A549 (cell line): ENCODE measurements around the gene PSMD2. TPM values are rescaled to one million over a fixed set of nuclear protein-coding genes. Genes with fewer than 3 reads are reported as not detected.

Experiments used
- ATAC-seq, 2 experiments: fragments of 200-7000 bp in 1 of 2; fragments of >200 bp in 1 of 2; cut with Nextera tagmentation in 1 of 2; cut with Tn5 transposase in 1 of 2; 3 replicates each; pipeline versions ENCODE4 v1.8.0 to v1.9.1; 2018 to 2020; ENCODE audit warnings: mild to moderate bottlenecking in 1 of 2, moderate library complexity in 1 of 2
- CTCF ChIA-PET: fragments of 300-600 bp; sonication (Branson Sonifier 250); formaldehyde crosslinking; extraction: SDS; loops from one replicate; lab custom pipeline; 2021; ENCODE audit warnings: antibody characterized with exemption, inconsistent platforms; lab: Yijun Ruan, JAX
- POLR2A ChIA-PET: fragments of 350-600 bp; formaldehyde crosslinking; extraction: SDS; loops from one replicate; lab custom pipeline; 2021; ENCODE audit warnings: antibody characterized with exemption, inconsistent platforms; lab: Yijun Ruan, JAX
- DNase-seq, 2 experiments: peaks; one replicate each; pipeline versions ENCODE4 v3.0.0 to v3.0.0-alpha.2; 2011 to 2016; ENCODE audit warnings: low read depth in 1 of 2, low spot score in 1 of 2
- FAIRE-seq: peaks from 2 replicates; lab custom pipeline; 2011; peaks lifted over from hg19 to GRCh38; lab: Jason Lieb, UNC
- H3K27ac ChIP-seq, 2 experiments: fragments of >200 bp; sonication (Bioruptor Twin); formaldehyde crosslinking; 3 replicates each; pipeline ENCODE4 v1.5.1; 2016 to 2017
- H3K4me1 ChIP-seq: fragments of >200 bp; sonication (Bioruptor Twin); formaldehyde crosslinking; 3 replicates; pipeline ENCODE4 v1.6.1; 2016
- H3K4me2 ChIP-seq: fragments of >200 bp; sonication (Bioruptor Twin); formaldehyde crosslinking; 3 replicates; pipeline ENCODE4 v1.6.1; 2016
- H3K4me3 ChIP-seq: fragments of >200 bp; sonication (Bioruptor Twin); formaldehyde crosslinking; 3 replicates; pipeline ENCODE4 v1.5.1; 2016
- H3K9me3 ChIP-seq: fragments of >200 bp; sonication (Bioruptor Twin); formaldehyde crosslinking; 3 replicates; pipeline ENCODE4 v1.6.1; 2016
- BHLHE40 ChIP-seq: IDR thresholded peaks from 2 replicates; pipeline ENCODE4 v1.6.1; 2012; ENCODE audit warnings: low read depth, low read length, inconsistent platforms
- CHD2 ChIP-seq: fragments of 150-350 bp; IDR thresholded peaks from 2 replicates; pipeline ENCODE4 v1.6.1; 2014; ENCODE audit warnings: low read length; ENCODE audit not compliant: partially characterized antibody
- CHD4 ChIP-seq: fragments of 200-600 bp; sonication (generic); IDR thresholded peaks from 2 replicates; pipeline ENCODE4 v1.6.1; 2016; ENCODE audit warnings: antibody characterized with exemption, mild to moderate bottlenecking, borderline replicate concordance
- EHMT2 ChIP-seq: fragments of 200-600 bp; sonication (generic); IDR thresholded peaks from 2 replicates; pipeline ENCODE4 v1.6.1; 2016; ENCODE audit warnings: antibody characterized with exemption, low read depth, mild to moderate bottlenecking, moderate library complexity
- ESRRA ChIP-seq: fragments of 150-350 bp; IDR thresholded peaks from 2 replicates; pipeline ENCODE4 v1.6.1; 2014; ENCODE audit warnings: mild to moderate bottlenecking, low read length, borderline replicate concordance
- FOSB ChIP-seq: fragments of 250-450 bp; sonication (Bioruptor Pico); IDR thresholded peaks from 2 replicates; pipeline ENCODE4 v1.5.0; 2020; ENCODE audit warnings: mild to moderate bottlenecking, moderate library complexity
- FOSL2 ChIP-seq, 2 experiments: fragments of 450-650 bp in 1 of 2; fragments of >200 bp in 1 of 2; sonication (Bioruptor Twin) in 1 of 2; formaldehyde crosslinking; IDR thresholded peaks; 2 replicates each; pipeline versions ENCODE4 v1.5.0 to v1.6.1; 2016 to 2020; ENCODE audit warnings: mild to moderate bottlenecking in 1 of 2, moderate library complexity in 1 of 2
- GATA3 ChIP-seq: IDR thresholded peaks from 2 replicates; pipeline ENCODE4 v1.6.1; 2012; ENCODE audit warnings: borderline replicate concordance
- HDAC2 ChIP-seq: fragments of 200-600 bp; sonication (generic); IDR thresholded peaks from 2 replicates; pipeline ENCODE4 v1.6.1; 2016
- HOXB5 ChIP-seq: fragments of 250-450 bp; sonication (Bioruptor Pico); IDR thresholded peaks from 2 replicates; pipeline ENCODE4 v1.5.0; 2020; ENCODE audit warnings: mild to moderate bottlenecking, moderate library complexity
- JUN ChIP-seq, 2 experiments: fragments of >200 bp; sonication (Bioruptor Twin); formaldehyde crosslinking; IDR thresholded peaks; 2 replicates in 1 of 2; 3 replicates in 1 of 2; pipeline ENCODE4 v1.6.1; 2016 to 2017
- MAFK ChIP-seq: fragments of 450-650 bp; IDR thresholded peaks from 2 replicates; pipeline ENCODE4 v1.6.1; 2014; ENCODE audit not compliant: partially characterized antibody
- NFE2L2 ChIP-seq: fragments of 150-350 bp; conservative IDR thresholded peaks from 2 replicates; pipeline ENCODE4 v1.6.1; 2014; ENCODE audit warnings: low read length
- PHF8 ChIP-seq: fragments of 200-600 bp; sonication (generic); IDR thresholded peaks from 2 replicates; pipeline ENCODE4 v1.6.1; 2016; ENCODE audit warnings: low read depth, mild to moderate bottlenecking, antibody characterized with exemption, moderate library complexity, borderline replicate concordance
- RAD21 ChIP-seq, 2 experiments: fragments of >200 bp in 1 of 2; sonication (Bioruptor Twin) in 1 of 2; formaldehyde crosslinking in 1 of 2; IDR thresholded peaks in 1 of 2; conservative IDR thresholded peaks in 1 of 2; 2 replicates in 1 of 2; 3 replicates in 1 of 2; pipeline ENCODE4 v1.6.1; 2012 to 2018; ENCODE audit warnings: inconsistent platforms in 1 of 2
- RARB ChIP-seq: fragments of 250-450 bp; sonication (Bioruptor Pico); IDR thresholded peaks from 2 replicates; pipeline ENCODE4 v1.8.0; 2021; ENCODE audit warnings: mild to moderate bottlenecking, moderate library complexity
- RNF2 ChIP-seq: fragments of 200-600 bp; sonication (generic); IDR thresholded peaks from 2 replicates; pipeline ENCODE4 v1.6.1; 2016; ENCODE audit warnings: low read depth, mild to moderate bottlenecking, antibody characterized with exemption, moderate library complexity, borderline replicate concordance
- SMC3 ChIP-seq: fragments of >200 bp; sonication (Bioruptor Twin); formaldehyde crosslinking; IDR thresholded peaks from 3 replicates; pipeline ENCODE4 v1.6.1; 2018; ENCODE audit warnings: inconsistent platforms
- SREBF2 ChIP-seq: fragments of 450-650 bp; IDR thresholded peaks from 2 replicates; pipeline ENCODE4 v1.6.1; 2014; ENCODE audit warnings: mild to moderate bottlenecking, moderate library complexity
- TFCP2L1 ChIP-seq: fragments of 250-450 bp; sonication (Bioruptor Pico); IDR thresholded peaks from 2 replicates; pipeline ENCODE4 v1.5.0; 2021; ENCODE audit warnings: mild to moderate bottlenecking
- ZFP36 ChIP-seq: fragments of 450-650 bp; IDR thresholded peaks from 2 replicates; pipeline ENCODE4 v1.6.1; 2014; ENCODE audit warnings: borderline replicate concordance; ENCODE audit not compliant: partially characterized antibody
- ZSCAN20 ChIP-seq: fragments of 250-450 bp; sonication (Bioruptor Pico); IDR thresholded peaks from 2 replicates; pipeline ENCODE4 v1.8.0; 2022; ENCODE audit warnings: mild to moderate bottlenecking, moderate library complexity
- WGBS: methylation state at CpG from one replicate; pipeline ENCODE4 v1.1.6; 2017; ENCODE audit errors: missing lambda C conversion rate; 5-methylcytosine and 5-hydroxymethylcytosine counted together
- polyA plus RNA-seq, 4 experiments: library from polyadenylated mRNA; depleted of rRNA in 3 of 4; stranded (reverse); fragments of >200 nt; fragmentation: RNase III in 1 of 4; extraction: RNeasy Plus Mini Kit Qiagen cat#74134 plus additional on column Dnase treatment in 1 of 4; gene quantifications; 2 replicates in 3 of 4; 3 replicates in 1 of 4; pipeline ENCODE4 v1.2.3, GENCODE V29; 2011 to 2017
- TF ChIP-seq, protein P1 (sequence below): fragments of 450-650 bp; IDR thresholded peaks from 2 replicates; pipeline ENCODE4 v1.6.1; 2014; ENCODE audit warnings: antibody characterized with exemption
- TF ChIP-seq, protein P2 (sequence below): fragments of >200 bp; sonication (Bioruptor Twin); formaldehyde crosslinking; IDR thresholded peaks from 3 replicates; pipeline ENCODE4 v1.5.1; 2016
- TF ChIP-seq, protein P3 (sequence below): fragments of 250-450 bp; sonication (Bioruptor Pico); IDR thresholded peaks from 2 replicates; pipeline ENCODE4 v1.5.0; 2021; ENCODE audit warnings: mild to moderate bottlenecking, moderate library complexity, borderline replicate concordance
- TF ChIP-seq, protein P4 (sequence below): IDR thresholded peaks from 2 replicates; pipeline ENCODE4 v1.6.1; 2012

PSMD2 gene
- polyA plus RNA-seq, 2 of the 4 experiments (the other 2 are of a cell fraction) = 267 to 541 TPM

DNA sequence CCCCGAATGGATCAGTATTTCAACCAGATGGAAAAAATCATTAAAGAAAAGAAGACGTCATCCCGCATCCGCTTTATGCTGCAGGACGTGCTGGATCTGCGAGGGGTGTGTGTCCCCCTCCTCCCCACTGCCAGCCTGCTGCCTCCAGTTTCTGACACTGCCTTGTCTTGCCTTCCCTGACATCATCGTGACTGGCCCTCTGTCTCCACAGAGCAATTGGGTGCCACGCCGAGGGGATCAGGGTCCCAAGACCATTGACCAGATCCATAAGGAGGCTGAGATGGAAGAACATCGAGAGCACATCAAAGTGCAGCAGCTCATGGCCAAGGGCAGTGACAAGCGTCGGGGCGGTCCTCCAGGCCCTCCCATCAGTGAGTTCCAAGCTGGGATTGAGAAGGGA is 26.2 kb downstream of the PSMD2 start:
- H3K4me3 ChIP-seq = no peak overlapping the region
- FAIRE-seq (no peak), DNase-seq (no peak), ATAC-seq (no peak)
- TF ChIP-seq RNF2 = no peak
- no peak for TF ChIP-seq CHD4
- no peak for TF ChIP-seq ESRRA
- TF ChIP-seq HOXB5 (CRISPR knock-in tag) = no peak
- no peak for TF ChIP-seq CHD2
- no peak for TF ChIP-seq HDAC2
- no peak for TF ChIP-seq ZSCAN20 (CRISPR knock-in tag)
- TF ChIP-seq FOSL2 (IDR thresholded peaks at IDR 0.05) = no peak
- TF ChIP-seq FOSL2 (CRISPR knock-in tag; IDR thresholded peaks at IDR 0.05) = no peak
- ChIA-PET POLR2A (no interaction called here), CTCF (interaction anchor here (1.4 kb wide), 2 partner anchors 10 to 30 kb away, joined by 3 to 4 read pairs; no protein-coding TSS in a partner anchor)
- no peaks in the 10 kb centered on the region for H3K9me3 ChIP-seq
- 95% methylated on average over 13 of the region's 13 CpGs for WGBS
- no peak overlapping the region for H3K27ac ChIP-seq
- H3K4me2 ChIP-seq = no peak overlapping the region
- H3K4me1 ChIP-seq = peaks cover 11% of the 10 kb centered on the region

DNA sequence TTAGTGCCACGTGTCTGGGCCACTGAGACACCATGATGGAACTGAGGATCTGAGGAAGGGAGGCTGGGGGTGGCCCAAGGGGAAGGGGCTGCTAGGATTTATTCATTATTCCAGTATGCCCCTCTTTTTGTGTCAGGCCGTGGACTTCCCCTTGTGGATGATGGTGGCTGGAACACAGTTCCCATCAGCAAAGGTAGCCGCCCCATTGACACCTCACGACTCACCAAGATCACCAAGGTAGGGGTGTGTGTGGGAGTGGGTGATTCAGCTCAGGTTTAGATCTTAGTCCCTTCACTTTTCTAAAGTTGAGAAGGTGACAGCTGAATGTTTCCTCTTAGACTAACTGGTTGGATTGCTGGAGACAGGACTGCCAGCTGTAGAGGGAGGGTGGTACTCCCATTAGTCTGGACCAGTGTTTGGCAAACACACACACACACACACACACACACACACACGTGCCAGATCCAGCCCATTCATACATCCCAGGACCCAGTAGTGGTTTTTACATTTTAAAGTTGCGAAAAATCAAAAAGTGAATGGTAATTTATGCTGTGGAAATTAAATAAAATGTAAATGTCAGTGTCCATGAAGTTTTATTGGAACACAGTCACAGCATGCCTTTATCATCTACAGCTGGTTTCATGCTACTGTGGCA is 26.8 kb downstream of the PSMD2 start:
- DNase-seq = no peak
- 88% methylated on average over 5 of the region's 6 CpGs for WGBS
- Histone ChIP-seq H3K27ac (no peak overlapping the region), H3K4me1 (peaks cover 6% of the 10 kb centered on the region; the same call in 2 of the 3 replicates), H3K9me3 (no peaks in the 10 kb centered on the region), H3K4me2 (no peak overlapping the region), H3K4me3 (no peak overlapping the region)
- CTCF ChIA-PET = interaction anchor here (1.4 to 2.0 kb wide), 3 partner anchors 9 to 28 kb away, joined by 3 to 7 read pairs (median 4); no protein-coding TSS in a partner anchor
- POLR2A ChIA-PET = no interaction called here
- no peak for FAIRE-seq
- ATAC-seq = no peak
- TF ChIP-seq SREBF2 (no peak), JUN (IDR thresholded peaks at IDR 0.05) (no peak), PHF8 (no peak), CHD4 (no peak), RAD21 (conservative IDR thresholded peaks at IDR 0.05 in 1 of 2, IDR thresholded peaks at IDR 0.05 in 1 of 2) (no peak), BHLHE40 (no peak), MAFK (no peak), TFCP2L1 (no peak), ZFP36 (no peak), SMC3 (no peak), RARB (CRISPR knock-in tag) (no peak), EHMT2 (no peak), NFE2L2 (no peak), GATA3 (no peak), ZSCAN20 (CRISPR knock-in tag) (no peak), FOSB (CRISPR knock-in tag) (no peak)
- TF ChIP-seq, protein P1, sequence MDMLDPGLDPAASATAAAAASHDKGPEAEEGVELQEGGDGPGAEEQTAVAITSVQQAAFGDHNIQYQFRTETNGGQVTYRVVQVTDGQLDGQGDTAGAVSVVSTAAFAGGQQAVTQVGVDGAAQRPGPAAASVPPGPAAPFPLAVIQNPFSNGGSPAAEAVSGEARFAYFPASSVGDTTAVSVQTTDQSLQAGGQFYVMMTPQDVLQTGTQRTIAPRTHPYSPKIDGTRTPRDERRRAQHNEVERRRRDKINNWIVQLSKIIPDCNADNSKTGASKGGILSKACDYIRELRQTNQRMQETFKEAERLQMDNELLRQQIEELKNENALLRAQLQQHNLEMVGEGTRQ = no peak
- TF ChIP-seq, protein P2, sequence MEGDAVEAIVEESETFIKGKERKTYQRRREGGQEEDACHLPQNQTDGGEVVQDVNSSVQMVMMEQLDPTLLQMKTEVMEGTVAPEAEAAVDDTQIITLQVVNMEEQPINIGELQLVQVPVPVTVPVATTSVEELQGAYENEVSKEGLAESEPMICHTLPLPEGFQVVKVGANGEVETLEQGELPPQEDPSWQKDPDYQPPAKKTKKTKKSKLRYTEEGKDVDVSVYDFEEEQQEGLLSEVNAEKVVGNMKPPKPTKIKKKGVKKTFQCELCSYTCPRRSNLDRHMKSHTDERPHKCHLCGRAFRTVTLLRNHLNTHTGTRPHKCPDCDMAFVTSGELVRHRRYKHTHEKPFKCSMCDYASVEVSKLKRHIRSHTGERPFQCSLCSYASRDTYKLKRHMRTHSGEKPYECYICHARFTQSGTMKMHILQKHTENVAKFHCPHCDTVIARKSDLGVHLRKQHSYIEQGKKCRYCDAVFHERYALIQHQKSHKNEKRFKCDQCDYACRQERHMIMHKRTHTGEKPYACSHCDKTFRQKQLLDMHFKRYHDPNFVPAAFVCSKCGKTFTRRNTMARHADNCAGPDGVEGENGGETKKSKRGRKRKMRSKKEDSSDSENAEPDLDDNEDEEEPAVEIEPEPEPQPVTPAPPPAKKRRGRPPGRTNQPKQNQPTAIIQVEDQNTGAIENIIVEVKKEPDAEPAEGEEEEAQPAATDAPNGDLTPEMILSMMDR = no peak
- TF ChIP-seq, protein P3, sequence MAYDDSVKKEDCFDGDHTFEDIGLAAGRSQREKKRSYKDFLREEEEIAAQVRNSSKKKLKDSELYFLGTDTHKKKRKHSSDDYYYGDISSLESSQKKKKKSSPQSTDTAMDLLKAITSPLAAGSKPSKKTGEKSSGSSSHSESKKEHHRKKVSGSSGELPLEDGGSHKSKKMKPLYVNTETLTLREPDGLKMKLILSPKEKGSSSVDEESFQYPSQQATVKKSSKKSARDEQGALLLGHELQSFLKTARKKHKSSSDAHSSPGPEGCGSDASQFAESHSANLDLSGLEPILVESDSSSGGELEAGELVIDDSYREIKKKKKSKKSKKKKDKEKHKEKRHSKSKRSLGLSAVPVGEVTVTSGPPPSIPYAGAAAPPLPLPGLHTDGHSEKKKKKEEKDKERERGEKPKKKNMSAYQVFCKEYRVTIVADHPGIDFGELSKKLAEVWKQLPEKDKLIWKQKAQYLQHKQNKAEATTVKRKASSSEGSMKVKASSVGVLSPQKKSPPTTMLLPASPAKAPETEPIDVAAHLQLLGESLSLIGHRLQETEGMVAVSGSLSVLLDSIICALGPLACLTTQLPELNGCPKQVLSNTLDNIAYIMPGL = no peak
- TF ChIP-seq, protein P4, sequence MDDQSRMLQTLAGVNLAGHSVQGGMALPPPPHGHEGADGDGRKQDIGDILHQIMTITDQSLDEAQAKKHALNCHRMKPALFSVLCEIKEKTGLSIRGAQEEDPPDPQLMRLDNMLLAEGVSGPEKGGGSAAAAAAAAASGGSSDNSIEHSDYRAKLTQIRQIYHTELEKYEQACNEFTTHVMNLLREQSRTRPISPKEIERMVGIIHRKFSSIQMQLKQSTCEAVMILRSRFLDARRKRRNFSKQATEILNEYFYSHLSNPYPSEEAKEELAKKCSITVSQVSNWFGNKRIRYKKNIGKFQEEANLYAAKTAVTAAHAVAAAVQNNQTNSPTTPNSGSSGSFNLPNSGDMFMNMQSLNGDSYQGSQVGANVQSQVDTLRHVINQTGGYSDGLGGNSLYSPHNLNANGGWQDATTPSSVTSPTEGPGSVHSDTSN = no peak
- TF ChIP-seq, all 56 proteins: peak for 0
